ENCODE results near the gene POU1F1.
"Not testable (repeated sequence)": the region's sequence is repeated elsewhere in the genome, so short reads cannot be mapped to it uniquely, and the experiment has no call there.

Gene POU1F1

GRCh38 chr3:87250009-87250408 is 26.4 kb downstream of the POU1F1 start:
- DNase-seq (ENCODE audit: low read depth): no peak

- DNase-seq (ENCODE audit: low read depth): no peak
These were observed 27.6 kb downstream of the POU1F1 start for GRCh38 chr3:87248831-87249230.

- DNase-seq (ENCODE audit: low read depth): not testable (repeated sequence)
These were observed 28.2 kb downstream of the POU1F1 start for GRCh38 chr3:87248231-87248630.

GRCh38 chr3:87247430-87247773 is 29.0 kb downstream of the POU1F1 start:
- peak; percentile 13 for DNase-seq (ENCODE audit: low read depth)

- no peak for DNase-seq (ENCODE audit: low read depth)
These were observed 29.5 kb downstream of the POU1F1 start for GRCh38 chr3:87246662-87247429.

GRCh38 chr3:87236093-87236492 is 40.3 kb downstream of the POU1F1 start:
- DNase-seq (ENCODE audit: low read depth): no peak

- no peak for DNase-seq (ENCODE audit: low read depth)
These were observed 42.6 kb downstream of the POU1F1 start for GRCh38 chr3:87233805-87234204.

GRCh38 chr3:87229113-87229512 is 47.3 kb downstream of the POU1F1 start:
- no peak for DNase-seq (ENCODE audit: low read depth)

GRCh38 chr3:87228316-87228715 is 48.1 kb downstream of the POU1F1 start:
- peak; percentile 55 for DNase-seq (ENCODE audit: low read depth)

GRCh38 chr3:87227835-87228144 is 48.6 kb downstream of the POU1F1 start:
- DNase-seq (ENCODE audit: low read depth): peak; percentile 19

GRCh38 chr3:87227104-87227834 is 49.1 kb downstream of the POU1F1 start, which contains the start of gene CHMP2B:
Gene CHMP2B, plus strand, starts transcription at chr3:87227309. Its CDS starts 214 bp downstream, at chr3:87227523.
- DNase-seq (ENCODE audit: low read depth): peak; percentile 92

GRCh38 chr3:87225659-87226058 is 50.7 kb downstream of the POU1F1 start:
- DNase-seq (ENCODE audit: low read depth): no peak

GRCh38 chr3:87219611-87220010 is 56.8 kb downstream of the POU1F1 start:
- DNase-seq (ENCODE audit: low read depth): no peak

GRCh38 chr3:87218560-87218959 is 57.8 kb downstream of the POU1F1 start:
- DNase-seq (ENCODE audit: low read depth): peak; percentile 22

All from EH (cell line).